C4-2B (cell line): Measurements from ENCODE around the gene CD3E.
"Not testable (repeated sequence)": the region's sequence is repeated elsewhere in the genome, so short reads cannot be mapped to it uniquely, and the experiment has no call there.

ENCODE experiments used
- ZFX ChIP-seq: fragments of 450-650 bp; IDR thresholded peaks from 2 replicates; pipeline ENCODE4 v1.6.1; 2017
- TF ChIP-seq, protein P1 (sequence below): fragments of 450-650 bp; conservative IDR thresholded peaks from 2 replicates; pipeline ENCODE4 v1.5.1; 2017; ENCODE audit warnings: mild to moderate bottlenecking

DNA sequence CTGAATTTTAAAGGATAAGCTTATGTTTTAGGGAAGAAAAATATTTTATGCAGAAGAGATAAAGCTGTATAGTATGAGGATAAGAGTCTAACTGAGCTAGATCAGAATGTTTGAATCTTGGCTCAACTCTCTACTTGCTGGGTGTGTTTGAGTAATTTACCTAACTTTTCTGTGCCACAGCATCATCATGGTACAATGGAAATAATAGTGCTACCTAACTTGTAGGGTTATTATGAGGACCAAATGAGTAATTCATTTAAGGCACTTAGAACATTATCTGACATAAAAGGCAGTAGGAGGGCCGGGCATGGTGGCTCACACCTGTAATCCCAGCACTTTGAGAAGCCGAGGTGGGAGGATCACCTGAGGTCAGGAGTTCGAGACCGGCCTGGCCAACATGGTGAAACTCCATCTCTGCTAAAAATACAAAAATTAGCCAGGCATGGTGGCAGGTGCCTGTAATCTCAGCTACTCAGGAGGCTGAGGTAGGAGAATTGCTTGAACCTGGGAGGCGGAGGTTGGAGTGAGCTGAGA, 4.5 kb downstream of the CD3E start:
- TF ChIP-seq, protein P1, sequence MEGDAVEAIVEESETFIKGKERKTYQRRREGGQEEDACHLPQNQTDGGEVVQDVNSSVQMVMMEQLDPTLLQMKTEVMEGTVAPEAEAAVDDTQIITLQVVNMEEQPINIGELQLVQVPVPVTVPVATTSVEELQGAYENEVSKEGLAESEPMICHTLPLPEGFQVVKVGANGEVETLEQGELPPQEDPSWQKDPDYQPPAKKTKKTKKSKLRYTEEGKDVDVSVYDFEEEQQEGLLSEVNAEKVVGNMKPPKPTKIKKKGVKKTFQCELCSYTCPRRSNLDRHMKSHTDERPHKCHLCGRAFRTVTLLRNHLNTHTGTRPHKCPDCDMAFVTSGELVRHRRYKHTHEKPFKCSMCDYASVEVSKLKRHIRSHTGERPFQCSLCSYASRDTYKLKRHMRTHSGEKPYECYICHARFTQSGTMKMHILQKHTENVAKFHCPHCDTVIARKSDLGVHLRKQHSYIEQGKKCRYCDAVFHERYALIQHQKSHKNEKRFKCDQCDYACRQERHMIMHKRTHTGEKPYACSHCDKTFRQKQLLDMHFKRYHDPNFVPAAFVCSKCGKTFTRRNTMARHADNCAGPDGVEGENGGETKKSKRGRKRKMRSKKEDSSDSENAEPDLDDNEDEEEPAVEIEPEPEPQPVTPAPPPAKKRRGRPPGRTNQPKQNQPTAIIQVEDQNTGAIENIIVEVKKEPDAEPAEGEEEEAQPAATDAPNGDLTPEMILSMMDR: not testable (repeated sequence)
- TF ChIP-seq ZFX: not testable (repeated sequence)
